AG20443 (cell line): ENCODE data around the gene CLEC4G.
"Not testable (repeated sequence)": the region's sequence is repeated elsewhere in the genome, so short reads cannot be mapped to it uniquely, and the experiment has no call there.

ENCODE experiments used
- DNase-seq: peaks from one replicate; pipeline ENCODE4 v3.0.0; 2012; ENCODE audit warnings: low spot score, mixed read lengths

The CLEC4G gene

DNA sequence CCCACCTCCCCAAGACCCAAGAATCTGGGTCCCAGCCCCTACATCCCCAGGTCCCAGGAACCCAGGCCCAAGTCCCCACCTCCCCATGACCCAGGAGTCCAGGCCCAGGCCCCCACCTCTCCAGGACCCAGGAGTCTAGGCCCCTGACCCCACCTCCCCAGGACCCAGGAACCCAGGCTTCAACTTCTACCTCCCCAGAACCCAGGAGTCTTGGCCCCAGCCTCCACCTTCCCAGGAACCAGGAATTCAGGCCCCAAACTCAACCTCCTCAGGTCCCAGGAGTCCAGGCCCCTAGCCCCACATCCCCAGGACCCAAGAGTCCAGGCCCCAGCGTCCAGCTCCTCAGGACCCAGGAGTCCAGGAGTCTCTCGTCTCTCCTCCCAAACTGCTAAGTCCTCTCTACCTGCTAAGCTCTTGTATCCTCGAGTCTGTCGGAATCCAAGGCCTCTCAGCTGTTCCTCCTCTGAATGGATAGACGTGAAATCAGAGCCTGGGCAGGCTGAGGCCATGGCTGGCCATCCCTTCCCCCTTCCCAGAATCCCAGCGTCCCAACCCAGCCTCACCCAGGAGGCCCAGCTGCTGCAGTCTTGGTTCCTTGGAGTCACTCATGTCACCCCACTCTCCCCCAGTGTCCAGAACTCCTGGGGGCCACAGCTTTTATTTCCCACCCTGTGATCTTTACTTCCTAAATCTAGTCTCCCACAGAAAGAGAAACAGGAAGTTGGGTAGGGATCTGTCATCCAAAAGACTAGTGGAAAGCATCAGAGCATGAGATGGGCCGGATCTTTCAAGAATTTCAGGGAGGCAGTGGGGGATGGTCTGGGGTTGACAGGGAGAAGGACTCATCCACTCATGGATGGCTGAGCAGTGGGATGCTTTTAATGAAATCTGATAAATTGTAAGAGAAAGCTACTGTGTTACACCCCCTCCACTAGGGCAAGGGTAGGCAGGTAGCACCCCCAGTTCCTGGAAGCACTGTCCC, 15.3 kb upstream of the CLEC4G start, which contains the start of gene CD209:
CD209 (minus strand) TSS at position 632 of the 982 bp plus-strand sequence; CDS start at position 609, 23 bp downstream.
- no peak for DNase-seq

DNA sequence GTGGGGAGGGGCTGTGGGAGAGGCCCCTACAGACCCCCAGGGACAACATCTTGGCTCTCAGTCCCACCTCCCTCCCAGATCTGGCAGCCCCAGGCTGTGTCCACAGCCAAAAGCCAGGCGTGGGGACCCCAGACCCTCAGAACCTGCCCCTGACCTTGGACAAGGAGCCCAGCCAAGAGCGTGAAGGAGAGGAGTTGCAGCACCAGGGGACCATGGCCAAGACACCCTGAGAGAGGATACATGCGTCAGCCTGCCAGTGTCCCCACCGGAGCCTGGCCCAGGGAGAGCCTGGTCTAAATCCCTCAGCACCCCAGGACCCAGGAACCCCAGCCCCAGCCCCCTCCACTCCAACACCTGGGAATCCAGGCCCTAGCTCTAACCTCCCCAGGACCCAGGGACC, 14.4 kb upstream of the CLEC4G start:
- not testable (repeated sequence) for DNase-seq

DNA sequence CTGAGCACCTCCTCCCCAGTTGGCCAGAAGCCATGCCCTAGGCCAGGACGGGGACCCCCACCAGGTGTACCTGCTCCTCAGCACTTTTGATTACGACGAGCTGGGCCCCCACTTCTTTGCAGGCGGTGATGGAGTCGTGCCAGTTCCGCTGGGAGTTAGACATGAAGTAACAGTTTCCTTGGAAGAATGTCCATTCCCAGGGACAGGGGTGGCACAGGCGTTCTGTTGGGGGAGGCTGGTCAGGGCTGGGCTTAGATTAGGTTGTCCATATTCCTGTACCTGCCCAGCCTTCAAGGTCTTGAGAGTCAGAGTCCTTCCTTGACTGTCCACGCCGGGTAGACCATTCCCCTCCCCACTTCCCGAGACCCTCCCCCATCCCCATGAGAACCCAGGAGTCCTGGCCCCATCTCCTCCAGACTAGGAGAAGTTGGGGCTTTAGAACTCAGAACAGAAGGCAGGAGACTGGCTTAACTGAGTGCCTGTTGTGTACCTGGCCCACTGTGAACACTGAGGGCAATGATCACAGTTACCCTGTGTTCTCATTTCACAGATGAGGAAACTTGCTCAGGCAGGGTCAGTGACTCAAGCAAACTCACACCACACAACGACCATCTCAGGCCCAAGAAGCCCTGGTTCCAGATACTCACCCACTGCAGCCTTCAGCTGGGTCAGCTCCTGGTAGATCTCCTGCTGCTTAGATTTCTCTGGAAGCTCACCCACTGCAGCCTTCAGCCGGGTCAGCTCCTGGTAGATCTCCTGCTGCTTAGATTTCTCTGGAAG, 13.2 kb upstream of the CLEC4G start:
- DNase-seq = no peak

DNA sequence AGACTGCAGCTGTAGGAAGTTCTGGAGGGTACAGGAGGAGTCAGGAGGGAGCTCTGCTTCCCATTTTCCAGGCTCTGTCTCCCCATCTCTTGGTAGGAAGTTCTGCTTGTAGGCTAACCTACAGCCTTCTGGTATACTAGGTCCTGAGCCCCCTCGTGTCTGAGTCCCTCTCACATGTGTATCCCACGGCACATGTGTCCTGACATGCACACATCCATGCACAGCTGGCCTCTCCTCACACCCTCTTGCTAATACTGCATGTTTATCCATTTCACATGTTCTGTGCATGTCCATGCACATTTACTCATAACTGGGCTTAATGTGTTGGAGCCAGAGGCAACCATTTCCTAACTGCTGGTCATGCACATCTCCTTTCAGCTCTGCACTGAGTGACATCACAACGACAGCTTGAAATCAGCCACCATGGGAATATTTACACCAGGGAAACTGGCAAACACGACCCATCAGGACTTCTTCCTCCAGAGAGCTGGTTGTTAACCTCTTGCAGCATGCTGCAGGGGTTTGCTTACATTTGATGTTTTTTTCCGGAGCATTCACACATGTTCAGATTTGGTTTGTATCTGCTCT, 12.4 kb upstream of the CLEC4G start:
- no peak for DNase-seq

DNA sequence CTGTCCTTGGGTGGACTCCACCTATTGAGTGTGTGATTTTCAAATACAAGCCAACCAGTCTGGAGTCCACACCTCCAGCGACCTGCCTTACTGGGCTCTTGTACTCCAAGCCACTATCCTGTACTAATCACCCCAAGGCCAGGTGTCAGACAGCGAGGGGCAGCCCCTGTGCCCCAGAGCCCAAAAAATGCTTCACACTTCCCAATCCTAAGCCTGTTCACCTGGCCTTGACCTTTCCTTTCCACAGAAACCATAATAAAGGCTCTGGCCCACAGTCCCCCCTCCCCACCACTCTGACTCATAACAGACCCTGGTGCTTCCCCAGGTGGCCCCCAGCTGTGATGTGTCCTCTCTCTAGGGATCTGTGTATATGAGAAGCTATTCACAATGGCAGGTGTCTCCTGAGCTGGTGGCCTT, 11.5 kb upstream of the CLEC4G start:
- no peak for DNase-seq

DNA sequence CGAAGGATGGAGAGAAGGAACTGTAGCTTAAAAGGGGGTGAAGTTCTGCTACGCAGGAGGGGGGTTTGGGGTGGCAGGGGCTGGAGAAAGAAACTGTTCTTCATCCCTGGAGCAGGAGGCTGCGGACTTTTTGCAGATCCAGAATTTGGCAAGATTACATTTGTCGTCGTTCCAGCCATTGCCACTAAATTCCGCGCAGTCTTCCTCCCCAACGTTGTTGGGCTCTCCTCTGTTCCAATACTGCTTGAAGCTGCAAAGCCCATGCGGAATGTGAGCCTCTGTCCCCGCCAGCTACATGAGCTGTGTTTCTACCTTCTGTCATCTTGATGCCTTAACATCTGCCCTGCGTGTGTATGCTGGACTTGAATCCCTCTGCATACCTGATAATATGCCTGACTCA, 11.1 kb upstream of the CLEC4G start:
- DNase-seq = no peak

DNA sequence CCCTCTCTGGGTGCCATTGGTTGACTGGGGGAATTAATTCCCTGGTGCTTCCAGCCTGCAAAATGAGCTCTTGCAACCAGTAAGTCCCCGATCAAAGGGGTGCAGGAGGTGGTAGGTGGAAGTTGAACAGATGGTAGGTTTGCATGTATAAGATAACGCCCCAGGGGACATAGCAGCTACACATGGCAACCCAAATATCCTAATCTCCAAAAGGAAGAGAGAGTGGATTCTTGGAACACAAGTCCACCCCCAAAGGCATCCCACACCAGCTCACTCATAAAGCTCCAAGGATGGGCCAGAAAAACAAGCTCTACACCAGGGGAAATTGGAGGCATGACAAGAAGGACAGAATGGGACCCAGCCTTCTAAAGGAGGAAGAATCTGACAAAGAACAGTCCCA, 10.7 kb upstream of the CLEC4G start:
- DNase-seq = no peak

DNA sequence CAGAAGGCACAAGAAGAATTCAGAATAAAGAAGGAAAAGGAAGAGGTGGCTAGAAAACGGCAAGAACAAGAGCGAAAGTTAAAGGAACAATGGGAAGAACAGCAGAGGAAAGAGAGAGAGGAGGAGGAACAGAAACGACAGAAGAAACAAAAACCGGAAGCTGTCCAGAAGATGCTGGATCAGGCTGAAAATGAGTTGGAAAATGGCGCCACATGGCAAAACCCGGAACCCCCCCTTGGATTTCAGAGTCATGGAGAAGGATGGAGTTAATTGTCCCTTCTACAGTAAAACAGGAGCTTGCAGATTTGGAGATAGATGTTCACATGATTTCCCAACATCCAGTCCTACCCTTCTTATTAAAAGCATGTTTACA, 8.8 kb upstream of the CLEC4G start:
- DNase-seq = no peak

DNA sequence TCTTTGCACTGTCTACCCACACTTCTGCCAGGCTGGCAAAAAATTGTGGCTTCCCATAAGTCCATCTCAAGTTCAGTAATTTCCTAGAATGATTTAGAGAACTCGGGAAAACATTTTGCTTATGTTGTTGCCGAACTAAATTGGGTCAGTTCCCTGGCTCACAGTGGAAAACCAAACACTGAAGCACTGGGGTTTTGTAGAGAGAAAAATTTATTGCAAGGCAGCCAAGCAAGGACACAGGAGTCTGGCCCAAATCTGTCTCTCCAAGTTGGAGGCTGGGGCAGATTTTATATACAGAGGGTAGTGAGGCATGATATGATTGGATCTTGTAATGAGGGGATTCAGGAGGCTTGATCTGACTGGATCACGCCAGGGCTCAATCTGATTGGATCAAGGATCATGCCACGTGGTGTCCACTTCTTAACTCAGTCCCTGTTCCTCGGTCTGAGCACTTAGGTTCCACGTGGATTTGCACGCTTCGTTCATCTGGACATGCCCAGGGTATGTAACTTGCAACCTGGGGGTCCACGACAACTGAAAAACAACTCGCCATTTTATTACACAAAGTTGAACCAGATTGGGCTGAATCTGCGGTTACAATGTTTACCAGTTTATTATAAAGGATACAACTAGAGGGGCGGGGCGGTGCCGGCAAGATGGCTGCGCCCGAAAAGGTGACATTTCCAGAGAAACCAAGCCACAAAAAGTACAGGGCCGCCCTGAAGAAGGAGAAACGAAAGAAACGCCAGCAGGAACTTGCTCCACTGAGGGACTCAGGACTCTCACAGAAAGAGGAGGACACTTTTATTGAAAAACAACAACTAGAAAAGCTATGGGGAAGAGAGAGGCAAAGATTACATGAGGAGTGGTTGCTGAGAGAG, 8.1 kb upstream of the CLEC4G start:
- no peak for DNase-seq

DNA sequence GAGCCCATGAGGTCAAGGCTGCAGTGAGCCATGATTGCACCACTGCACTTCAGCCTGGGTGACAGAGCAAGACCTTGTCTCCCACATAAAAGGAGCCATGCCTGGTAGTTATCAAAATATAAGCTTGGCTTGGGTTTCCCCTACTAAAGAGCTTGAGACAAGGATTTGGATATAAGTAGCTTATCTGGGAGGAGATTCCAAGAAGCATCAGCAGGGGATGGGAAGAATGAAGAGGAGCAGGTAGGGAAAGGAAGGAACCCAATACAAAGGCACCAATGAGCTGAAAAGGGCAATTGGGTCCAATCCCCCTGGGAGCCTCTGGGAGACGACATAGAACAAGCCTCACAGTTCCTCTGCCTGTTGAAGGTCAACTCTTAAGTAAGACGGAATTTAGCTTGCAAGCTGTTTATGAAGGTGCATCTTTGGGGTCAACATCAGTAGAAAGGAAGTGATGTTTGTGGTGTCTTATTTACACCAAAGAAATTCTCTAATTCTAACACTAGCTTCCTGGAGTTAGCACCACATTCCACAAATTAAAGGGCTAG, 7.4 kb upstream of the CLEC4G start:
- no peak for DNase-seq

DNA sequence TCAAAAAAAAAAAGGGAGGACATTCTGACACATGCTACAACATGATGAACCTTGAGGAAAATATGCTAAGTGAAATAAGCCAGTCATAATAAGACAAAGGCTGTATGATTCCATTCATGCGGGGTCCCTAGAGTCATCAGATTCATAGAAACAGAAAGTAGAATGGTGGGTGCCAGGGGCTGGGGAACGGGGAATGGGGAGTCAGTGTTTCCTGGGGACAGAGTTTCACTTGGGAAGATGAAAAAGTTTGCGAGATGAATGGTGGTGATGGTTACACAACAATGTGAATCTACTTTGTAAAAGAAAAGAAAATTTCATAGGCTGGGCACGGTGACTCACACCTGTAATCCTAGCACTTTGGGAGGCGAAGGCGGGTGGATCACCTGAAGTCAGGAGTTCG, 6.1 kb upstream of the CLEC4G start:
- DNase-seq = no peak

DNA sequence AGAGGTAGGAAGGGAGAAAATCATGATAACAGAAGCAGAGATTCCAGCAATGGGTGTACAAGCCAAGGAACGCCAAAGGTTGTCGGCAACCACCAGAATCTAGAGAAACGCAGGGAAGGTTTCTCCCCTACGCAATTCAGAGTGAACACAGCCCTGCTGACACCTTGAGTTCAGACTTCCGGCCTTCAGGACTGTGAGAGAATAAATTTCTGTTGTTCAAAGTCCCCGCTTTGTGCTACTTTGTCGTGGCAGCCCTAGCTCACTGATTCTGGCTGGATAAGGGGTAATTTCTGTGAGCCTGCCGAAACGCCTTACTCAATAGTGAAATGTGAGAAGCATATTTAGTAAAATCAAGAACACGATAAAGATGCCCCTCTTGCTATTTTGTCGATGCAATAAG, 5.3 kb upstream of the CLEC4G start:
- DNase-seq = no peak

DNA sequence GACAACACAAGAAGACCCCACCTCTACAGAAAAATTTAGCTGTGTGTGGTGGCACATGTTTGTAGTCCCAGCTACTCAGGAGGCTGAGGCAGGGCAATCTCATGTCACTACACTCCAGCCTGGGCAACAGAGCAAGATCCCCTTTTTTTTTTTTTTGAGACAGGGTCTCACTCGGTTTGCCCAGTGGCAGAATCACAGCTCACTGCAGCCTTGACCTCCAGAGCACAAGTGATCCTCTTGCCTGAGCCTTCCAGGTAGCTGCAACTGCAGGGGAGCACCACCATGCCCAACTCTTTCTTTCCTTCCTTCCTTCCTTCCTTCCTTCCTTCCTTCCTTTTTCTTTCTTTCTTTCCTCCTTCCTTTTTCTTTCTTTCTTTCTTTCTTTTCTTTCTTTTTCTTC, 4.2 kb upstream of the CLEC4G start:
- no peak for DNase-seq

DNA sequence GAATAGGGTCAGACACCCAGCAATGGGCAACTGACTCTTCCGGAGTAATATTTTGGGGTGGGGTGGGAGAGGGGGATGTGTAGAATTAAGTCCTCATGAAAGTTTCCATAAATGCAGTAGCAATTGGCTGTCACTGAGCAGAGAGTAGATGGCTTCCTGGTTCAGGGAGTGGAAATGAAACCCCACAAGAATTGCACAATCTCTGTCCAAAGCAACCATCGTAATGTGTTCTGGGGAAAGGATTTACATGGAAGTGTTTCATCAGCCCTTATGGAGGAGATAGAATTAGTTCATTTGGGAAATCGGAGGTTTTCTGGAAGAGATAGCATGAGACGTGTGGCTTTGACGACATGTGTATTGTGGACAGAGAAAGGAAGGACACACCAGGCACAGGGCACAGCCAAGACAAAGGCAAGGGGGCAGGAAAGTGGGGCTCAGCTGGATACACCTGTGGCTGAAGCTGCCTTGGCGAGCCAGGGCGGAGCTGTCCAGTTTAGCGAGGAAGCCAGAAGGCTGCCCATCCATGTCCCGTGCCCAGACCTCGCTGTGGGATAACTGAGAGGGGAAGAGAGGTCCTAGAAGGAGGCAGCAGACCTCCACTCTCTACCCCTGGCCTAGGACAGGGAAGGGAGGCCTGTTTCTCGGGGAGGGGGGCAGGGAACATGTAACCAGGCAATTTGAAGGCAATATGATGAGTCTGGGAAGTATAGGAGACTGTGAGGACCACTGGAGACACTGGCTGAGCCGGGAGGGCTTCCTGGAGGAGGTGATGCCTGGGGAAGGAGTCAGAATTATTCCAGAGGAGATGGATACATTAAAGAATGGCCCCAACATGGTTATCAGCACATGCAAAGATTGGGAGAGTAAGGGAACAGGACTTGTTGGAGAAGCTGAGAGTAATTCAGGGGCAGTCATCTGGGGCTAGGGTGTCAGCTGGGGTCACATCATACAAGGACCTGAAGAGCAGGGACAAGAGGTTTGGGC, 2.6 kb upstream of the CLEC4G start:
- peak; percentile 43 for DNase-seq

DNA sequence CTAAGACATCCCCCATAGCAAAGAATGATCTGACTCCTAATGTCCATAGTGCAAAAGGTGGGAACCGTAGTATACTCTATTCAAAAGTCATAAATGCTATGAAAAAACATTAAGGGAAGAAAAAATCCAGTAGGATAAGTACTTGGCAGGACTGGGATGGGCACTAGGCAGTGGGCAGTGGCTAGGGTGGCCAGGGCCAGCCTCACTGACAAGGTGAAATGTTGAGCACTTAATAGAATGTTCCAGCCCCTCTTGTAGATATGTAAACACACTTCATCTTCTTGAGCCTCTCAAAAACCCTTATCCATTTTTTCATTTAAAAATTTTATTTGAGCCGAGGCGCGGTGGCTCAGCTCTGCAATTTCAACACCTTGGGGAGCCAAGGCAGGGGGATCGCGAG, 1.5 kb upstream of the CLEC4G start:
- no peak for DNase-seq

DNA sequence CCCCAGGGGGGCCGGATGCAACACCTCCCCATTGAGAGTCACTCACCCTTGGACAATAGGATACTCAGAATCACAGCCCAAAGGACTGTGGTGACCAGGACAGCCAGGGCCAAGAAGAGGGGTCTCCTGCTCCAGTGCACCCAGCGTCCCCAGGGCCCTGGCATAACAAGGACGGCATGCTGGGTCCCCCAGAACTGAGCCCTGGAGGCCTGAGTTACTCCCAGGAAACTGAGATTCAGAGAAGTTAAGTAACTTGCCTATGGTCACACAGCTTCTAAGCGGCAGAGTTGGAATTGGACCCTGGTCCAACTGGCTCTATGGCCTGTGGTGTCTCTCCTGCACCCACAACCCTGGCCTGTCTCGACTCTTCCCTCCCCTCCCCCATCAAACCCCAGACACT, 295 bp downstream of the CLEC4G start:
- DNase-seq = no peak

DNA sequence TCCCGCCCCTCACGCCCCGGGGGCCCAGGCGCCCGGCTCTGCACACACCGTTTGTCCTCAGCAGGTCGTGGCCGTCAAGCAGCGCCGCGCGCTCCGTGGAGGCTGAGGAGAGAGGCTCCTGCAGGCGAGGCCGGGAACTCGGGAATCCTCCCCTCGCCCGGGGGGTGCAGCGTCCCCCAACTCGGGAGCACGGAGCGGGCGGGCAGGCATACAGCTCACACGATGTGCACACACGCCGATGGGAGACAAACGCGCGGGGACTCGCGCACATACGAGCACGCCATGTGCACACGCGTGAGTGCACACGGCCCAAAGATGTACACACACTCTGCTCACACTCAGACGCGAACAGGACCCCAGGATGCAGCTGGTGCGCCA, 703 bp downstream of the CLEC4G start:
- no peak for DNase-seq

DNA sequence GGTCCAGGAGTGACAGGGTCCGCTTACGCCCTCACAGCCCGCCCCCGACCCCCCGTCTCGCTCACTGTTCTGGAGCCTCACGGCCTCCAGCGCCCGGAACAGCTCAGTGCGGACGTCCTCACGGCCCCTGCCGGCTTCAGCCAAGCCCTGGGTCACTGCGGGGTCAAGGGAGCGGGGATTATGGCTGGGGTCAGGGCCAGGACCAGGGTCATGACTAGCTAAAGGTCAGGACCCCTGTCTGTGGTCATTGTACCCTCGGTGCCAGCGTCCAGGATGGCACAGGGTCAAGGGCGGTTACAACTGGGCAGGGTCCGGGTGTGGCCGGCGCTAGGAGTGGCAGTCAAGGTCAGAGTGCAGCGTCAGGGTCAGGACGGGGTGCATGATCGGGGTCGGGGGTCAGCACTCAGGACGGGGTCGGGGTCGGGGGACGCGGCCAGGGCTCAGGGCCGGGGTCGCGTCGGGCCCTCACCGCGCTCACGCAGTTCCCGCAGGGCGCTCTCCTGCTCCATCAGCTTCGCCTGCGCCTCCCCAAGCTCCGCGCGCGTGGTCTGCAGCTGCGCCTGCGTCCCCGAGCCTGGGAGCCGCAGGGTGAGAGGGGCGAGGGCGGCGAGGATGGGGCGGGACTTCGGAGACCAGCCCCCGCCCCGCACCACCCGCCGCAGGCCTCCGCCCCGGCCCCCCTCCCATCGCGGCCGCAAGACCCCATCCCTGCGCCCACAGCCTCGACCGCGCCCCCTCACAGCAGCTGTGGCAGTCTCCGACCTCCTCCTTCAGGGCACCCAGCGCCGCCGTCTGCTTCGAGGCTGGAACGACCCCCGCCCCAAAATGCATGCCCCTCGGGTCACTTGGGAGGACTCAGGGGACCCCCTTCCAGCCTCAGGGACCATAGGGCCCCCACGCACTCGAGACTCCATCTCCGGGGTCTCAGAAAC, 1.4 kb downstream of the CLEC4G start:
- no peak for DNase-seq

DNA sequence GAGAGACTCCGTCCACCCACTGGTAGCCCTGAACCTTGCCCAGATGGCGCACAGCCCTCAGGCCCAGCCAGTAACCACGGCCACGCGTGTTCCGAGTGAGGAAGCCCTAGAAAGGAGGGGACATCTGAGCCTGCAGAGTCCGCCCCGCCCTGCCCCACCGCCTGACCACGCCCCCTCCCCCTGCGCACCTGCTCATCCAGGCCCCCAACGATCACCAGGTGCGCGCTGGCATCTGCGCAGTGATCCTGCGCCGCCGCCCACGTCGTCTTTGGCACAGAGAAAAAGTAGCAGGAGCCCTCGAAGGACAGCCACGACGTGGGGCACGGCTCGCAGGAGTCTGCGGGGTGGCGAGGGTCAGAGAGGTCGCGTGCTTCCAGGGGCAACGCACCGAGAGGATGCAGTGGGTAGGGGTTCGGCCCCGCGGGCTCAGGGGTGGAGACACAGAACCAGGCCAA, 2.1 kb downstream of the CLEC4G start:
- no peak for DNase-seq
